GM21390 (cell line): ENCODE results near the gene NPAS4.
A peak's percentile ranks its signal among the peaks of the same experiment; 100 is the strongest.
"Not testable (repeated sequence)": the region's sequence is repeated elsewhere in the genome, so short reads cannot be mapped to it uniquely, and the experiment has no call there.

ENCODE experiments used
- ATAC-seq: cut with Tn5 transposase; IDR thresholded peaks from one replicate; pipeline ENCODE4 v1.9.1; 2021; ENCODE audit not compliant: unreplicated experiment

The NPAS4 gene

DNA sequence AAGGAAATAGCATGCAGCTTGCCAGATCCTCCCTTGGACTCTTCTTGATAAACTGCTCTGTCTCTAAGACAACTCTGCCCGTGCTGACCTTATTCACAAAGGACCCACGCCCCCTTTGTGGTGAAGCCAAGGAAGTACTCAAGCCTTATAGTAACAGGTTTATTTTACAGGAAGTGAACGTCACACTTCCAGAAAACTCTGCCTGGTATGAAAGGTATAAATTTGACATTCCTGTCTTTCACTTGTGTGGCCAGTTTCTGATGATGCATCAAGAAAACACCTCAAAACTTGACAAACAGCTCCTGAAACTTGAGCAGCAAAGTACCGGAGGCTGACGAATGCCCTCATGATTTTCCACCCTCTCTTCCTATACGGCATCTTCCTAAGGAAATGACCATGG lies 33.4 kb downstream of the NPAS4 start:
- no peak for ATAC-seq

GRCh38 chr11:66454828-66455227 lies 34.0 kb downstream of the NPAS4 start:
- no peak for ATAC-seq

GRCh38 chr11:66457826-66458225 lies 37.0 kb downstream of the NPAS4 start:
- no peak for ATAC-seq

DNA sequence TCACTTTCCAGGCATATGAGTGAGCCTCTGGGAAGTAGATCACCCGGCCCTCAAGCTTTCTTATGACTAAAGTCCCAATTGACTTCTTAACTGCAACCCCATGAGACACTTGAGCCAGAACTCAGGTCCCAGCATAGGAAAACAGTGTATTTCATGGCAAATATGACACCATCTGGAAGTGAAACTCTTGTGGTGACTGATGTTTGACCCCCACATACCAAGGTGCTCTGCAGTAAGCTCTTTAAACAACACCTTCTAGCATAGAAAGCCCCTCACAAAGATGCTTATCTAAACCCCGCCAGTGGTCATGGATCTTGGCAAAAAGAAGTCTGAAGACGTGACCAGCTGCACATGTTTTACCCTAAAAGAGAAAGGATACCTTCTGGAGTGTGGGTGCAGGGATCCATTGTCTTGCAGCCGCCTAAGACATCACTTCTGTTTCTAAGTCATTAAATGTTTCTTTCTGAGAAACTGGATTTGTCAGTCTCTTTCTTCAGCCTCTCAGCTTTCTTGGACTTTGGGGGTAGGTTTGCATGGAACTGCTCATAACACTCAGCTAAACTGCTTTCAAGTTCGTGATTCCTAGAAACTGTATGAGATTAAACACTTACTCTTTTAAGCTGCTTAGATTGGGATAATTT lies 38.4 kb downstream of the NPAS4 start:
- ATAC-seq, result no peak

- ATAC-seq, result no peak
Observed at GRCh38 chr11:66462010-66462409, 41.2 kb downstream of the NPAS4 start.

GRCh38 chr11:66462911-66463310 lies 42.1 kb downstream of the NPAS4 start:
- no peak for ATAC-seq

GRCh38 chr11:66464116-66464515 lies 43.3 kb downstream of the NPAS4 start:
- not testable (repeated sequence) for ATAC-seq

DNA sequence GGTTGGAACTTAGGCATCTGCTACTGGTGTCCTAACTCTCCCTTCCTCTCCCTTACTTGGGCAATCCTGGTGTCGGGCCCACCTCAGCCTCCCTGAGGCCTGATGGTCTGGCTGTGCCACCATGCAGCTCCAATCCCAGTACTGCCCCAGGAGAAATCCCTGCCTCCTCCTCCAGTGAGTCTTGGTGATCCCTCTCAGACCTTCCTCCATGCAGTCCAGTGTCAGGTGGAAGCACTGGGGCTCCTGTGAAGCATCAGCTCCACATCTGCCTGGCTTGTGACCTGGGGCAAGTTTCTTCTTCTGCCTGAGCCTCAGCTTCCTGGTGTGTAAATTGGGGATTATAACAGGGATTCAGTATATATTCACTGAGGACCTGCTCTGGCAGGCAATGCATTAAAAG lies 44.1 kb downstream of the NPAS4 start:
- no peak for ATAC-seq

GRCh38 chr11:66465373-66466224 lies 44.8 kb downstream of the NPAS4 start:
- ATAC-seq, result no peak

DNA sequence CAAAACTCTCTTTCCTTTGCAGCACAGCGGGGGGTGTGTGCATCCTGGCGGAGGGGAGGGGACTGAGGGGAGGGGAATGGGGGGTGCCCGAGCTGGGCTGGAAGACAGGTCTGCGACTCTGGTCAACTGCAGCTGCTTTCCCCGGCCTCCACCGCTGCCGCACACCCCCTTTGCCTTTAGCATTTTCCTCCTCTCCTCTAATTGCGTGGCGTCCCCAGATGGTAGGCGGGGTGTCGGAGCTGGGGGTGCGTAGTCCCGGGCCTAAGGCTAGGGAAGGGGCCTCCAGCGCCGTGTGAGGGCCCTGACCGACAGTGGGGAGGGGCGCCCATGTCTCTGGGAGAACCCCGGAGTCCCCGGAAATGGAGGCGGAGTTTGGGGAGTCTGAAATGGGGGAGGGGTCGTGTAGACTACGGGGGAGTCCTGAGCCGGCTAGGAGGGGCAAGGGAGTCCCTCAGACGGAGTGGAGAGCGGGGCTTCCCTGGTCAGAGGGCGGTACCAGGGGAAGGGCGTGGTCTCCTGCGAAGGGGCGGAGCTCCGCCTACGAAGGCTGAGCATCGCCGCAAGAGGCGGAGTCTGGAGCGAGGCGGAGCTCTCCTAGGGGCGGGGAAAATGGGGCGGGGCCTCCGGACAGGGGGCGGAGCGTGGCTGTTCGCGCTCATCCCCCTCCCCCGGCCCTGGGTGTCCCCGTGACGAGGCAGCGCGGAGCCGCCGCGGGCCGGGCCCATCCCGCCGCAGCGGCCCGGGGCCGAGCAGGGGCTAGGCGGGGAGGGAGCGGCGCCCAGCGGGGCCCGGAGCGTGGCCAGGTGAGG lies 45.6 kb downstream of the NPAS4 start, which contains the start of gene PELI3:
PELI3 (plus strand) TSS at position 681 of the 809 bp plus-strand sequence. CDS start 1,224 bp downstream, outside the sequence.
- ATAC-seq, result peak; percentile 66

DNA sequence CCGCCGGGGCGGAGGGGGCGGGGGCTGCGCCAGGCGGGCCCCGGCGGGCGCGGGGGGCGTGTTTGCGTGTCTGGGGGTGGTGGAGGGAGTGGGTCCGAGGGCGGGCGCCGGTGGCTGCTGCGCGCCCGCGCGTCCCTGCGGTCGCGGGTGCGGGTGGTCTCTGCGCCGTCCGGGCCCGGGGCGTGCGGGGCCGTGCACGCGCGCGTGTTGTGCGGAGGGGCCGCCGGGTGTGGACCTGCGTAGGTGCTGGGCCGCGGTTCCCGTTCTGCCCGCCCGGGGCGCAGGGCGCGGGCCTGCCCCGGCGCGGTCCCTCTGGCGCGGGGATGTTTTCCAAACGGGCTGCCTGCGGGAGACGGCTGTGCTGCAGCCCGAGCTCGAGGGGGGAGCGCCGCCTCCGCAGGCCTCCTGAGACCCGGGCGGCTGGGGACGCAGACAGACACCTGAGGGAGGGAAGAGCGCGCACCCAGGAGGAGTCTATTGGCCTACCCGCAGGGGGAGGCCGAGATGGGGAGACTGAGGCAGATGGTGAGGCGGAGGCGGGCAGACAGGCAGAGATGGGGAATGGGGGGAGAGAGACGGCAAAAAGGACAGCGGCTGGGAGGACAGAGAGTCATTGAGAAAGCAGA lies 46.3 kb downstream of the NPAS4 start:
- ATAC-seq, result peak; percentile 30

DNA sequence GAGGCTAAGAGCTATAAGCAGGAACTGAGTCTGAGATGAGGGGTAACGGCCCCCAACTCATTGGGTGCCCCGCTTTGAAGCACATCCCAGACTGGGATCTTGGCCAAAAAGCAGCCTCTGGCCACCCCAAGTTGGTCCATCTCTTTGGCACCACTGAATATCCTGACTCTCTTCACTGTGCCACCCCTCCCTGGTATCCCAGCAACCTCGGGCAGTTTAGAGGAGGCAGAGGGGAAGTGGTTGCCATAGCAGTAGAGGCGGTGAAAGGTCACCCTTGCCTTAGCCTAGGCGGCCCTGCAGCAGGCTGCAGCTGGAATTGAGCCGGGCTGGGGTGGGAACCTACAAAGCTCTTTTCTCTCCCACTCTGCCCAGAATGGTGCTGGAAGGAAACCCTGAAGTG lies 46.9 kb downstream of the NPAS4 start:
- no peak for ATAC-seq

GRCh38 chr11:66468691-66469090 lies 47.9 kb downstream of the NPAS4 start:
- ATAC-seq, result no peak

DNA sequence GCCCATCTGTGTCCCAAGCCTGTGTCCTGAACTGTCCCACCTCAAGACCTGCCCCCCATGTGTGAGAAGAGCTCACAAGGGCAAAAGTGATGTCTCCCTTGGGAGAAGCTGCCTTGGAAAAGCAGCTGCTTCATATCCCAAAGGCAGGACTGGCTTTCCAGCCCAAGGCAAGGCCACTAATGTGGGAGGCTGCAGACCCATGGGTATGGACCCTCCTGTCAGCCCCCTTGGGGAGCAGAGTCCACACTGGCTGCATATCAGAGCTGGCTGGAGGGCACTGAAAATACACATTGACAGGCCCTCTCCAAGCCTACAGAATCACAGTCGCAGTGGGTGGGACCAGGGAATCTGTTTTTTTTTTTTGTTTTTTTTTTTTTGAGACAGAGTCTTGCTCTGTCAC lies 48.6 kb downstream of the NPAS4 start:
- no peak for ATAC-seq

GRCh38 chr11:66470015-66470414 lies 49.2 kb downstream of the NPAS4 start:
- no peak for ATAC-seq

DNA sequence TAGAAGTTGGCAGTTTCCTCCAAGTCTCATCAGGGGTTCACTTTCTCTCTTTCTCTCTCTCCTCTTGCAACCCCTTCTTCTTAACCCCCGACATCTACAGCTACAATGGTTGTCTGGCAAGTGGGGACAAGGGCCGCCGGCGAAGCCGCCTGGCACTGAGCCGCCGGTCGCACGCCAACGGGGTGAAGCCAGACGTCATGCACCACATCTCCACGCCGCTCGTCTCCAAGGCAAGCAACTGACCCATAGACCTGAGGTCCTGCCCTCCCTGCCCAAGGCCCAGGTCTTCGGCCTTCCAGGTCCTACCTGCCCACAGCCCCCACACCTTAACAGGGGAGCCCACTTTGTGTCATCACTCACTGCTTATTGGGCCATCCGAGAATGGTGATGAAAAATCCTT lies 50.3 kb downstream of the NPAS4 start:
- ATAC-seq, result no peak

GRCh38 chr11:66472054-66472453 lies 51.2 kb downstream of the NPAS4 start:
- no peak for ATAC-seq

DNA sequence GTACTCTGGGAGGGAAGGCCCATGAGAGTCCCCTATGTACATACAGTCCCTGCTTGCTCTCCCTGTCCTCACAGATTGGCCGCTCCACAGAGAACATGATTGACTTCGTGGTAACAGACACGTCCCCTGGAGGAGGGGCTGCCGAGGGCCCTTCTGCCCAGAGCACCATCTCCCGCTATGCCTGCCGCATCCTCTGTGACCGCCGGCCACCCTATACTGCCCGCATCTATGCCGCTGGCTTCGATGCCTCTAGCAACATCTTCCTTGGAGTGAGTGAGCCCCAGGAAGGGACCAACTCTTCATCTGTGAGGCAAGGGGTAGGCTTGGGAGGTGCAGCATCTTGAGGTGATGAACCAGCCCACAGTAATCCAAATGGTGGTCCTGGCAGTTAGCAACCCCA lies 52.3 kb downstream of the NPAS4 start:
- ATAC-seq, result no peak

DNA sequence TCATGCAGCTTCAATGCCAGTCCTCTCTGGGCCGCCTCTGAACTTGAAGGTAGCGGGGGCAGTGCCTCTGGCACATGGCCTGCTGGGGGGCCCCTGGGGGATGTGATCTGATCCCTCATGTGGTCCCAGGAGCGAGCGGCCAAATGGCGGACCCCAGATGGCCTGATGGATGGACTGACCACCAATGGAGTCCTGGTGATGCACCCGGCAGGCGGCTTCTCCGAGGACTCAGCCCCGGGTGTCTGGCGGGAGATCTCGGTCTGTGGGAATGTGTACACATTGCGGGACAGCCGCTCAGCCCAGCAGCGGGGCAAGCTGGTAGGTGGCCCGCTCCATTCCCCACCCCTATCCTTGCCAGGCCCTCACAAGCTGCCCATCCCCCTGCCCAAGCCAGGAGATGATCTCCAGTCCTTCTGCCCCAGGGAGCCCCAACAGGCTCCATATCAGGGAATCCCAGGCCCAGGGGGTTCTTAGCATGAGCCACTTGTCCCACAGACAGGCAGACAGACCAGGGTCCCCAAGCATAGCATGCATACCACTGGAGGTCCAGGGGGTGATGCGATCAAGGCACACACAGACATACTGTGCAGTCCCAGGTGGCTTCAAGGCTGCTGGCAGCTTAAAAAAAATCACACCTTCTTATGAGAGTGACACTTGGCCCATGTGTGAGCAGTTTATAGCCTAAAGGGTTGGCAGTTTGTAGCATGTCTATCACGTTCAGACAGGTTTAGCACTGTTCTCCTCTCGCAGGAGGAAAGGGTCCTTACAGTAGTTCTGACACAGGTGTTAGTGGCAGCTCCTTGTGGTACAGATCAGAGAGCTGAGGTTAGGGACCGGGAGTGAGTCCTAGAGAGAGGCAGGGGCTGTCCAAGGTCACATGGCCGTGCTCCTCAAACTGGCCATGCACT lies 53.0 kb downstream of the NPAS4 start:
- no peak for ATAC-seq
